RWPE1 (cell line): Measurements from ENCODE around the gene ATP5MK.
"Not testable (repeated sequence)": the region's sequence is repeated elsewhere in the genome, so short reads cannot be mapped to it uniquely, and the experiment has no call there.

ENCODE experiments used
- CTCF ChIA-PET: fragments of 350-600 bp; sonication (Branson Sonifier 250); formaldehyde crosslinking; extraction: SDS; loops from one replicate; lab custom pipeline; 2021; lab: Yijun Ruan, JAX
- POLR2A ChIA-PET: fragments of 400-600 bp; formaldehyde crosslinking; extraction: SDS; loops from one replicate; lab custom pipeline; 2020; ENCODE audit warnings: antibody characterized with exemption; ENCODE audit not compliant: low non-redundant PET; lab: Yijun Ruan, JAX
- DNase-seq: peaks from one replicate; pipeline ENCODE4 v3.0.0; 2012; ENCODE audit warnings: low spot score
- H3K27ac ChIP-seq: fragments of 450-650 bp; 2 replicates; pipeline ENCODE4 v1.5.1; 2017
- TF ChIP-seq, protein P1 (sequence below): fragments of 450-650 bp; conservative IDR thresholded peaks from 2 replicates; pipeline ENCODE4 v1.5.1; 2017; ENCODE audit warnings: low read depth, mild to moderate bottlenecking

Gene ATP5MK

DNA sequence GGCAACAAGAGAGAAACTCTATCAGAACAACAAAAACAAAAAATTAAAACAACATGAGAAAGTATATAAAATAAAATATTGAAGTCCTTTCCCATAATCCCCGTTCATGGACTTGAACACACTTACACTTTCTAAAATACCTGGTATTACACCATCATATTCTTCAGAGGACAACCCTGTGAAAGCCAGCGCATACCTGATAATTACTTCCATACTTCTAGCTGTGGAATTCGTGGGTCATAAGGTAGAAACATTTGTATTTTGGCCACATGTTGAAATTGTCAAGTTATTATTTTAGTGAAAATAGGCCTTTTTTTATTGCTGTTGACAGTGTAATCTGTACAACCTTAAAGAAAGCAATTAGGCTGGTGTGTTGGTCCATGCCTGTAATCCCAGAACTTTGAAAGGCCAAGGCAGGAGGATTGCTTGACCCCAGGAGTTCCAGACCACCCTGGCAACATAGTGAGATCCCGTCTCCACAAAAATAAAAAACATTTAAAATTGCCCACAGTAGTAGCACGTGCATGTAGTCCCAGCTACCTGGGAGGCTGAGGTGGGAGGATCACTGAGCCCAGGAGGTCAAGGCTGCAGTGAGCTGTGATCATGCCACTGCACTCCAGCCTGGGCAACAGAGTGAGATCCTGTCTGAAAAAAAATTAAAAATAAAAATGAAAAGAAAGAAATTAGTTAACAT, 40.2 kb downstream of the ATP5MK start:
- TF ChIP-seq, protein P1, sequence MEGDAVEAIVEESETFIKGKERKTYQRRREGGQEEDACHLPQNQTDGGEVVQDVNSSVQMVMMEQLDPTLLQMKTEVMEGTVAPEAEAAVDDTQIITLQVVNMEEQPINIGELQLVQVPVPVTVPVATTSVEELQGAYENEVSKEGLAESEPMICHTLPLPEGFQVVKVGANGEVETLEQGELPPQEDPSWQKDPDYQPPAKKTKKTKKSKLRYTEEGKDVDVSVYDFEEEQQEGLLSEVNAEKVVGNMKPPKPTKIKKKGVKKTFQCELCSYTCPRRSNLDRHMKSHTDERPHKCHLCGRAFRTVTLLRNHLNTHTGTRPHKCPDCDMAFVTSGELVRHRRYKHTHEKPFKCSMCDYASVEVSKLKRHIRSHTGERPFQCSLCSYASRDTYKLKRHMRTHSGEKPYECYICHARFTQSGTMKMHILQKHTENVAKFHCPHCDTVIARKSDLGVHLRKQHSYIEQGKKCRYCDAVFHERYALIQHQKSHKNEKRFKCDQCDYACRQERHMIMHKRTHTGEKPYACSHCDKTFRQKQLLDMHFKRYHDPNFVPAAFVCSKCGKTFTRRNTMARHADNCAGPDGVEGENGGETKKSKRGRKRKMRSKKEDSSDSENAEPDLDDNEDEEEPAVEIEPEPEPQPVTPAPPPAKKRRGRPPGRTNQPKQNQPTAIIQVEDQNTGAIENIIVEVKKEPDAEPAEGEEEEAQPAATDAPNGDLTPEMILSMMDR, result no peak

DNA sequence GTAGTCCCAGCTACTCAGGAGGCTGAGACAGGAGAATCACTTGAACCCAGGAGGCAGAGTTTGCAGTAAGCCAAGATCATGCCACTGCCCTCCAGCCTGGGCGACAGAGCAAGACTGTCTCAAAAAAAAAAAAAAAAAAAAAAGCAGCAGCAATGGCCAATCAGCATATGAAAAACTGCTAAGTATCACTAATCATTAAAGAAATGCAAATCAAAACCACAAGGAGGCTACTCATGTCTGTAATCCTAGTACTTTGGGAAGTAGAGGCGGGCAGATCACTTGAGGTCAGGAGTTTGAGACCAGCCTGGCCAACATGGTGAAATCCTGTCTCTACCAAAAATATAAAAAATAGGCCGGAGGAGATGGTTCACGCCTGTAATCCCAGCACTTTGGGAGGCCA, 41.7 kb downstream of the ATP5MK start:
- DNase-seq, CTCF ChIA-PET, POLR2A ChIA-PET: not testable (repeated sequence)

More for the DNA sequence above, 40.2 kb downstream of the ATP5MK start:
- ChIA-PET POLR2A (no interaction called here), CTCF (interaction anchor here (0.5 kb wide), 1 partner anchor 15 kb away, joined by 4 read pairs; no protein-coding TSS in a partner anchor)
- H3K27ac ChIP-seq, result no peak overlapping the region
- DNase-seq, result no peak

DNA sequence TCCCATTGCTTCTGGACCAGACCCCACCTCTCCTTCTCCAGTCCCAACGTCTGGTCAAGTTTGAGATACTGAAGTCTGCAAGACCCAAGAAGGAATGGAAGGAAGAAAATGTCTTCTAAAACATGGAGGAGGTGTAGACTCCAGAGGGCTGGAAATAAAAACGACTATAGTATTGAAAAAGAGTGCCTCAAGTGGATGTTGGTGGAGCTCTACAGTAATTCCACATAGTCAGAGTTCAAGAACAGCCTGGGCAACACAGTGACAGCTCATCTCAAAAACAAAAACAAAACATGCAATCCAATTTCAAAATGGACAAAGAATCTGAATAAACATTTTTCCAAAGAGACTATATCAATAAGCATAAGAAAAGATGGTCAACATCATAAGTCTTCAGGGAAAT, 43.0 kb downstream of the ATP5MK start:
- no peak overlapping the region for H3K27ac ChIP-seq
- DNase-seq, result no peak
- TF ChIP-seq, protein P1, result no peak
- ChIA-PET CTCF (interaction anchor here (0.7 to 1.5 kb wide), 4 partner anchors 19 to 703 kb away, joined by 4 to 6 read pairs (median 4); no protein-coding TSS in a partner anchor), POLR2A (interaction anchor here (0.6 kb wide), 1 partner anchor 501 kb away, joined by 3 read pairs; no protein-coding TSS in a partner anchor)

More for the DNA sequence above, 41.7 kb downstream of the ATP5MK start:
- not testable (repeated sequence) for H3K27ac ChIP-seq

DNA sequence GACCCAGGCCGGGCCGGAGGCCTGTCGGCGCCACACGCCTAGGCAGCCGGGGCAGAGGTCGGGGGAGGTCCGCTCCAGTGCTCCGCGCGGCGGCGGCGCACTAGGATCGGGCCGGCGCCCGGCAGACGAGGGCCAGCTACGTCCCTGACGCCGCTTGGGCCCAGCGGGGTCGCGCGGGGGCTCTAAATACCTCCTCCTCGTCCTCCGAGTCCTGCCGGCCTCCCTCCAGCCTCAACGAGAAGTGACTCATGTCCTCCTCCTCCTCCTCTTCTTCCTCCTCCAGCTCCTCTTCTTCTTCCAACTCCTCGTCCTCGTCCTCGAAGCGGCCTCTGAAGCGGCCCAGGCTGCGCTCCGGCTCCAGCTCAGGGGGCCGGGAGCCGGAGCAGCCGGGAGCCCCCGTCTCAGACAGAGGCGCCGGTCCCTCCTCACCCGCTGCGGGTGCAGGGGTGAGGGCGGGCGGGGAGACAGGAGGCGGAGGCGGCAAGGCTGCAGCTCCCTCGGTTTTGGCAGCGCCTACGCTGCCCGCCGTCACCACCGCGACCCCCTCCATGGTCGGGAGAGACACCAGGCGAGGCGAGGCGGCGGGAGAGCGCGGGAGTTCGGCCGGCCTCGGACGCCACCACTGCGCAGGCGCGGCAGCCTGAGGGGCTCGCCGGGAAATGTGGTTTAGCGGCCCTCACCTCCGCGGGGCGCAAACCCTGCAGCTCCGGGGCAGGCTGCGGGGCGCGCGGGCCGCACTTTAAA, 45.6 kb downstream of the ATP5MK start, which contains the start of gene PCGF6:
Gene PCGF6 (minus strand): TSS at position 624 of the 744 bp plus-strand sequence. CDS start 74 bp downstream, at position 550.
- H3K27ac ChIP-seq, result peak within 1 kb of the TSS; percentile 77
- TF ChIP-seq, protein P1, result no peak
- DNase-seq, result peak; percentile 94
- ChIA-PET POLR2A (interaction anchor here (0.6 kb wide), 1 partner anchor 14 kb away, joined by 3 read pairs; no protein-coding TSS in a partner anchor), CTCF (no interaction called here)

DNA sequence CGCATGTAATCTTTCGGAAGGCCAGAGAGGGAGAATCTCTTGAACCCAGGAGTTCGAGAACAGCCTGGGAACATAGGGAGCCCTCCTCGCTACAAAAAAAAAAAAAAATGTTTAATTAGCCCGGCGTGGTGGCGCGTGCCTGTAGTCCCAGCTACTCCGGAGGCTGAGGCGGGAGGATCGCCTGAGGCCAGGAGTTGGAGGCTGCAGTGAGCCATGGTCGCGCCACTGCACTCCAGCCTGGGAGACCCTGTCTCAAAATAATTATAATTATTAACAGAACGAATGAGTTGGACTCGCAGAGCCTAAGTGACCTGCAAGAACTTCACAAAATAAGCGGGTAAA, 46.1 kb downstream of the ATP5MK start:
- ChIA-PET POLR2A (interaction anchor here (0.6 kb wide), 1 partner anchor 15 kb away, joined by 3 read pairs; no protein-coding TSS in a partner anchor), CTCF (no interaction called here)
- H3K27ac ChIP-seq, result peak overlapping the region; percentile 77
- TF ChIP-seq, protein P1, result no peak
- no peak for DNase-seq
